A673 (cell line): ENCODE measurements around the gene ZCCHC24. TPM values are rescaled to one million over a fixed set of nuclear protein-coding genes. Genes with fewer than 3 reads are reported as not detected.

ENCODE experiments used
- BruUV-seq: library from RNA; stranded (reverse); fragments of 400-500 nt; replicated peaks from 2 replicates; lab custom pipeline; 2021; lab: Mats Ljungman, UMichigan
- CTCF ChIA-PET: fragments of 300-600 bp; sonication (Branson Sonifier 250); formaldehyde crosslinking; loops from one replicate; lab custom pipeline; 2022; ENCODE audit warnings: antibody characterized with exemption; lab: Charles Lee
- POLR2A ChIA-PET: fragments of 300-600 bp; sonication (Branson Sonifier 250); formaldehyde crosslinking; loops from one replicate; lab custom pipeline; 2022; ENCODE audit warnings: antibody characterized with exemption; ENCODE audit not compliant: low non-redundant PET; lab: Charles Lee
- DNase-seq: peaks from one replicate; pipeline ENCODE4 v3.0.0-alpha.2; 2015; ENCODE audit warnings: low spot score
- H3K27ac ChIP-seq: fragments of 200-600 bp; sonication (generic); 2 replicates; pipeline ENCODE4 v1.5.1; 2016; ENCODE audit warnings: mixed run types, low read depth, mild to moderate bottlenecking, mixed read lengths, antibody characterized with exemption, low read length; ENCODE audit not compliant: poor library complexity, severe bottlenecking
- H3K27me3 ChIP-seq: fragments of 200-600 bp; sonication (generic); replicated peaks from 2 replicates; pipeline ENCODE4 v1.6.1; 2017; ENCODE audit warnings: mixed run types, low read depth, mild to moderate bottlenecking, mixed read lengths, antibody characterized with exemption, low read length; ENCODE audit not compliant: insufficient read depth, poor library complexity
- H3K36me3 ChIP-seq: fragments of 200-600 bp; sonication (generic); 2 replicates; pipeline ENCODE4 v1.6.1; 2016; ENCODE audit warnings: mixed run types, mild to moderate bottlenecking, mixed read lengths, antibody characterized with exemption, low read length; ENCODE audit not compliant: insufficient read depth, poor library complexity, severe bottlenecking
- H3K4me1 ChIP-seq: fragments of 200-600 bp; sonication (generic); 2 replicates; pipeline ENCODE4 v1.6.1; 2017; ENCODE audit warnings: mixed run types, mild to moderate bottlenecking, mixed read lengths, antibody characterized with exemption, low read length; ENCODE audit not compliant: insufficient read depth, poor library complexity, severe bottlenecking
- H3K4me3 ChIP-seq: fragments of 200-600 bp; sonication (generic); 2 replicates; pipeline ENCODE4 v1.5.1; 2016; ENCODE audit warnings: low read depth, mixed run types, mild to moderate bottlenecking, mixed read lengths, low read length; ENCODE audit not compliant: poor library complexity, severe bottlenecking
- H3K9me3 ChIP-seq: fragments of 200-600 bp; sonication (generic); 2 replicates; pipeline ENCODE4 v1.6.1; 2016; ENCODE audit warnings: mixed run types, low read depth, mild to moderate bottlenecking, mixed read lengths, antibody characterized with exemption, low read length; ENCODE audit not compliant: poor library complexity, severe bottlenecking
- EZH2 ChIP-seq: fragments of 200-600 bp; sonication (generic); IDR thresholded peaks from 2 replicates; pipeline ENCODE4 v1.6.1; 2017; ENCODE audit warnings: borderline replicate concordance, low read depth, mild to moderate bottlenecking, mixed read lengths, antibody characterized with exemption, low read length; ENCODE audit not compliant: poor library complexity, severe bottlenecking
- intact Hi-C: fragments of 100-400 bp; cut with micrococcal nuclease; formaldehyde crosslinking; loops from one replicate; pipeline ENCODE4 v1.10.0; 2022; ENCODE audit not compliant: unreplicated experiment
- total RNA-seq: library from RNA; stranded (reverse); gene quantifications from 2 replicates; pipeline ENCODE4 v1.2.3, GENCODE V29; 2021
- TF ChIP-seq, protein P1 (sequence below): fragments of 300-800, 200-600 bp; sonication (generic); conservative IDR thresholded peaks from 2 replicates; pipeline ENCODE4 v1.5.1; 2017; ENCODE audit warnings: low read depth, mild to moderate bottlenecking, antibody characterized with exemption, low read length, moderate library complexity, mixed read lengths

ZCCHC24 gene
- total RNA-seq, 1 experiment from 2014 or later, result 9.8 TPM

DNA sequence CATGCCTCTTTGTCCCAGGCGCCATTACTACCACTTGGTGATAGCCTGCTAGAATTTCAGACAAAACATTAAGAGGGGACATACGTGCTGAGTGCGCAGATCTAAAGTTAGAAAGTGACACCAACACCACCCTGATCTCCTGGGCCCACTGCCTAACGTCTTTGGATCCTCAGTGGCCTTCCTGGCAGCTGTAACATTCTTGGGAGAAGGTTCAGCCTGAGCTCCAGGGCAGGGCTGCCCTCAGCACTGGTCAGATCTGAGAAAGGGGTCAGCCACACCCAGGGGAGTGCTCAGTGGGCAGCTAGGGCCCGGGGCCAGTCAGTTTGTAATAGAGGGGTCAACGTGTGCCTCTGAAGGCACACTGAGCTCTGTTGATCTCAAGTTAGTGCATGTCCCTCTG lies 48.4 kb downstream of the ZCCHC24 start:
- DNase-seq, result no peak
- H3K9me3 ChIP-seq, result no peaks in the 10 kb centered on the region
- ChIA-PET CTCF (interaction anchor here (0.6 kb wide), 1 partner anchor 49 kb away, joined by 3 read pairs; the partner anchor contains the start of gene ZCCHC24), POLR2A (no interaction called here)
- no peak overlapping the region for H3K27ac ChIP-seq
- H3K4me1 ChIP-seq, result peaks cover 16% of the 10 kb centered on the region
- no peaks in the 10 kb centered on the region for H3K27me3 ChIP-seq
- intact Hi-C loops, result no loop called here
- no peaks in the 10 kb centered on the region for H3K36me3 ChIP-seq
- no peak overlapping the region for H3K4me3 ChIP-seq
- TF ChIP-seq EZH2, result no peak
- TF ChIP-seq, protein P1, sequence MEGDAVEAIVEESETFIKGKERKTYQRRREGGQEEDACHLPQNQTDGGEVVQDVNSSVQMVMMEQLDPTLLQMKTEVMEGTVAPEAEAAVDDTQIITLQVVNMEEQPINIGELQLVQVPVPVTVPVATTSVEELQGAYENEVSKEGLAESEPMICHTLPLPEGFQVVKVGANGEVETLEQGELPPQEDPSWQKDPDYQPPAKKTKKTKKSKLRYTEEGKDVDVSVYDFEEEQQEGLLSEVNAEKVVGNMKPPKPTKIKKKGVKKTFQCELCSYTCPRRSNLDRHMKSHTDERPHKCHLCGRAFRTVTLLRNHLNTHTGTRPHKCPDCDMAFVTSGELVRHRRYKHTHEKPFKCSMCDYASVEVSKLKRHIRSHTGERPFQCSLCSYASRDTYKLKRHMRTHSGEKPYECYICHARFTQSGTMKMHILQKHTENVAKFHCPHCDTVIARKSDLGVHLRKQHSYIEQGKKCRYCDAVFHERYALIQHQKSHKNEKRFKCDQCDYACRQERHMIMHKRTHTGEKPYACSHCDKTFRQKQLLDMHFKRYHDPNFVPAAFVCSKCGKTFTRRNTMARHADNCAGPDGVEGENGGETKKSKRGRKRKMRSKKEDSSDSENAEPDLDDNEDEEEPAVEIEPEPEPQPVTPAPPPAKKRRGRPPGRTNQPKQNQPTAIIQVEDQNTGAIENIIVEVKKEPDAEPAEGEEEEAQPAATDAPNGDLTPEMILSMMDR, result no peak
- BruUV-seq, result no TSS peak

DNA sequence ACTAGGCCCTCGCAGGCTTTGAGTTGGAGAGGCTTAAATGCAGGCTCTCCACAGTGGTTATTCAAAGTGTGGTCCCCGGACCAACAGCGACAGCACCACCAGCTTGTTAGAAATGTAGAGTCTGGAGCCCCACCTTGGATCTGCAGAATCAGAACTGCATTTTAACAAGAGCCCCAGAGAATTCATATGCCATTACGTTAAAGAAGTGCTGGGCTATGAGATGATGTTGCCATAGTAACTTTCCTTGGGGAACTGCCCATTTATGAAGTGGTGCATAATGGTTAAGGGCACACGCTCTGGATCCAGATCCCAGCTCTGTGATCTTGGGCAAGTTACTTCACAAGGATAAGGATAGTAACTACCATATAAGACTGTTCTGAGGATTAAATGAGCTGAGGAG lies 48.9 kb downstream of the ZCCHC24 start:
- intact Hi-C loops, result no loop called here
- no TSS peak for BruUV-seq
- no peak for DNase-seq
- ChIA-PET POLR2A (no interaction called here), CTCF (interaction anchor here (0.6 kb wide), 1 partner anchor 49 kb away, joined by 3 read pairs; the partner anchor contains the start of gene ZCCHC24)
- no peak for TF ChIP-seq EZH2
- TF ChIP-seq, protein P1, result no peak
- Histone ChIP-seq H3K4me1 (peaks cover 16% of the 10 kb centered on the region), H3K27me3 (no peaks in the 10 kb centered on the region), H3K27ac (no peak overlapping the region), H3K9me3 (no peaks in the 10 kb centered on the region), H3K36me3 (no peaks in the 10 kb centered on the region), H3K4me3 (no peak overlapping the region)

DNA sequence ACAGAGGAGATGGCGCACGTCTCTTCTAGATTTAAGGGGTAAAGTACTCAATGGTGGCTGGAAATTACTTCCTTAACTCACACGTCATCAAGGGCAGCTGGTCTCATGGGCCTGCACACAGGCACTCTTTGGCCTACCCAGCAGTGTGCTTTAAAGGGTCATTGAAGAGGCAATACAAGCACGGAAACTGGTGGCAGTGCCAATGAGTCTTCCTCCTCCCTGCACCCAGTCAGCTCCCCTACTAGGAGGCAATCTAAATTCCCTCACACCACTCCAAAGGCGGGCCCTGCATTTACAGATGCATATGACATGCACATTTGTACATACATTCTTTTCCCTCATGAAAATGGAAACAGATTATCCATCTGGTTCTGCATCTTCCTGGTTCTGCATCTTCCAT lies 50.8 kb downstream of the ZCCHC24 start:
- intact Hi-C loops, result no loop called here
- POLR2A ChIA-PET, result no interaction called here
- CTCF ChIA-PET, result interaction anchor here (0.5 kb wide), 1 partner anchor 73 kb away, joined by 6 read pairs; no protein-coding TSS in a partner anchor

More for the DNA sequence above, 50.8 kb downstream of the ZCCHC24 start:
- Histone ChIP-seq H3K36me3 (no peaks in the 10 kb centered on the region), H3K27me3 (no peaks in the 10 kb centered on the region), H3K9me3 (no peaks in the 10 kb centered on the region), H3K27ac (no peak overlapping the region), H3K4me1 (peaks cover 9% of the 10 kb centered on the region), H3K4me3 (no peak overlapping the region)
- TF ChIP-seq, protein P1, result no peak
- TF ChIP-seq EZH2, result no peak
- no TSS peak for BruUV-seq
- no peak for DNase-seq
